Adipocyte (in vitro differentiated cells): ENCODE data around the gene NCOA6.

Experiments used
- DNase-seq: peaks from one replicate; pipeline ENCODE4 v3.0.0-alpha.2; 2015; ENCODE audit warnings: low read depth
- H3K27me3 ChIP-seq: replicated peaks from 2 replicates; pipeline ENCODE4 v1.7.0; 2013; ENCODE audit warnings: mild to moderate bottlenecking, low read length, moderate library complexity; ENCODE audit not compliant: control insufficient read depth, insufficient read depth
- H3K36me3 ChIP-seq: 2 replicates; pipeline ENCODE4 v1.7.0; 2013; ENCODE audit warnings: low read length, mild to moderate bottlenecking, moderate library complexity; ENCODE audit not compliant: control insufficient read depth, insufficient read depth, severe bottlenecking
- H3K4me1 ChIP-seq: 2 replicates; pipeline ENCODE4 v1.7.0; 2013; ENCODE audit warnings: mild to moderate bottlenecking, low read length, moderate library complexity; ENCODE audit not compliant: control insufficient read depth, insufficient read depth
- H3K4me3 ChIP-seq: 2 replicates; pipeline ENCODE4 v1.7.0; 2013; ENCODE audit warnings: mild to moderate bottlenecking, low read length, moderate library complexity
- H3K9ac ChIP-seq: 2 replicates; pipeline ENCODE4 v1.7.0; 2013; ENCODE audit warnings: mild to moderate bottlenecking, low read length, moderate library complexity
- H3K9me3 ChIP-seq: 2 replicates; pipeline ENCODE4 v1.7.0; 2013; ENCODE audit warnings: mild to moderate bottlenecking, low read length, moderate library complexity; ENCODE audit not compliant: control insufficient read depth

The NCOA6 gene

GRCh38 chr20:34825530-34826362 is at the start of gene NCOA6:
NCOA6 (minus strand) TSS chr20:34825651; CDS start chr20:34782355, 43,296 bp downstream.
- Histone ChIP-seq H3K4me1 (peaks cover 12% of the 10 kb centered on the region), H3K27me3 (no peaks in the 10 kb centered on the region), H3K9me3 (no peaks in the 10 kb centered on the region)

GRCh38 chr20:34874094-34874654 is 48.7 kb upstream of the NCOA6 start:
- no peak overlapping the region for H3K4me3 ChIP-seq
- H3K27me3 ChIP-seq: no peaks in the 10 kb centered on the region
- H3K9me3 ChIP-seq: no peaks in the 10 kb centered on the region
- no peaks in the 10 kb centered on the region for H3K36me3 ChIP-seq
- peak overlapping the region; percentile 51 for H3K9ac ChIP-seq
- H3K4me1 ChIP-seq: peaks cover 23% of the 10 kb centered on the region
- DNase-seq: peak; percentile 96

More at GRCh38 chr20:34825530-34826362, at the start of gene NCOA6:
- H3K4me3 ChIP-seq: peak within 1 kb of the TSS; percentile 97
- peak; percentile 95 for DNase-seq
- peak within 1 kb of the TSS; percentile 95 for H3K9ac ChIP-seq
- H3K36me3 ChIP-seq: no peaks in the 10 kb centered on the region

- DNase-seq: no peak
- no peaks in the 10 kb centered on the region for H3K9me3 ChIP-seq
- H3K9ac ChIP-seq: peak overlapping the region; percentile 89
- peaks cover 23% of the 10 kb centered on the region for H3K4me1 ChIP-seq
- peak overlapping the region; percentile 92 for H3K4me3 ChIP-seq
- no peaks in the 10 kb centered on the region for H3K27me3 ChIP-seq
- no peaks in the 10 kb centered on the region for H3K36me3 ChIP-seq
Observed at GRCh38 chr20:34873583-34874093, 48.2 kb upstream of the NCOA6 start.

GRCh38 chr20:34872622-34873224 is 47.3 kb upstream of the NCOA6 start, which contains the start of gene GGT7:
GGT7 (minus strand) TSS chr20:34872856; CDS start chr20:34872815, 41 bp downstream.
- peak within 1 kb of the TSS; percentile 89 for H3K9ac ChIP-seq
- DNase-seq: peak; percentile 94
- H3K4me1 ChIP-seq: peaks cover 28% of the 10 kb centered on the region
- H3K9me3 ChIP-seq: no peaks in the 10 kb centered on the region
- peak within 1 kb of the TSS; percentile 92 for H3K4me3 ChIP-seq
- H3K36me3 ChIP-seq: no peaks in the 10 kb centered on the region
- H3K27me3 ChIP-seq: no peaks in the 10 kb centered on the region

- Histone ChIP-seq H3K9me3 (no peaks in the 10 kb centered on the region), H3K4me1 (peaks cover 30% of the 10 kb centered on the region), H3K9ac (peak overlapping the region; percentile 89), H3K36me3 (no peaks in the 10 kb centered on the region), H3K4me3 (peak overlapping the region; percentile 92), H3K27me3 (no peaks in the 10 kb centered on the region)
- DNase-seq: peak; percentile 30
Observed at GRCh38 chr20:34871966-34872621, 46.6 kb upstream of the NCOA6 start.

- Histone ChIP-seq H3K27me3 (no peaks in the 10 kb centered on the region), H3K4me1 (peaks cover 30% of the 10 kb centered on the region), H3K9me3 (no peaks in the 10 kb centered on the region), H3K9ac (no peak overlapping the region), H3K36me3 (no peaks in the 10 kb centered on the region), H3K4me3 (peak overlapping the region; percentile 92)
- no peak for DNase-seq
Observed at GRCh38 chr20:34871320-34871926, 46.0 kb upstream of the NCOA6 start.

GRCh38 chr20:34864216-34864615 is 38.8 kb upstream of the NCOA6 start:
- Histone ChIP-seq H3K9me3 (no peaks in the 10 kb centered on the region), H3K9ac (no peak overlapping the region), H3K4me1 (peaks cover 7% of the 10 kb centered on the region), H3K36me3 (peaks cover 12% of the 10 kb centered on the region), H3K4me3 (no peak overlapping the region), H3K27me3 (no peaks in the 10 kb centered on the region)
- DNase-seq: no peak

- Histone ChIP-seq H3K27me3 (no peaks in the 10 kb centered on the region), H3K9ac (no peak overlapping the region), H3K4me1 (peaks cover 7% of the 10 kb centered on the region), H3K9me3 (no peaks in the 10 kb centered on the region), H3K4me3 (no peak overlapping the region), H3K36me3 (peaks cover 12% of the 10 kb centered on the region)
- no peak for DNase-seq
Observed at GRCh38 chr20:34863421-34863965, 38.0 kb upstream of the NCOA6 start.

GRCh38 chr20:34862724-34863123 is 37.3 kb upstream of the NCOA6 start:
- Histone ChIP-seq H3K9me3 (no peaks in the 10 kb centered on the region), H3K4me1 (peaks cover 2% of the 10 kb centered on the region), H3K27me3 (no peaks in the 10 kb centered on the region), H3K9ac (no peak overlapping the region), H3K36me3 (peaks cover 18% of the 10 kb centered on the region), H3K4me3 (no peak overlapping the region)
- DNase-seq: no peak

GRCh38 chr20:34861386-34862084 is 36.1 kb upstream of the NCOA6 start:
- DNase-seq: no peak
- Histone ChIP-seq H3K9ac (no peak overlapping the region), H3K9me3 (no peaks in the 10 kb centered on the region)

More at GRCh38 chr20:34861386-34862084, 36.1 kb upstream of the NCOA6 start:
- Histone ChIP-seq H3K27me3 (no peaks in the 10 kb centered on the region), H3K4me1 (no peaks in the 10 kb centered on the region), H3K36me3 (peaks cover 23% of the 10 kb centered on the region), H3K4me3 (no peak overlapping the region)
